Endothelial cell of hepatic sinusoid (primary cell): Measurements from ENCODE around the gene LRP5.
"Not testable (repeated sequence)": the region's sequence is repeated elsewhere in the genome, so short reads cannot be mapped to it uniquely, and the experiment has no call there.

Experiments used
- in situ Hi-C: cut with HindIII; loops from 2 replicates; pipeline ENCODE4 v1.10.0; 2017; ENCODE audit warnings: low sequenced_read_pairs

The LRP5 gene

GRCh38 chr11:68457898-68458249 lies 145.5 kb downstream of the LRP5 start:
- in situ Hi-C loops: no loop called here

GRCh38 chr11:68458340-68458739 lies 145.9 kb downstream of the LRP5 start:
- in situ Hi-C loops: not testable (repeated sequence)

GRCh38 chr11:68459886-68460740 lies 147.7 kb downstream of the LRP5 start:
- in situ Hi-C loops: loop anchor here (10.0 kb wide), 1 partner anchor 55 kb away; no protein-coding TSS in a partner anchor

- in situ Hi-C loops: loop anchor here (10.0 kb wide), 1 partner anchor 54 kb away; no protein-coding TSS in a partner anchor
These were observed 148.6 kb downstream of the LRP5 start, which contains the start of gene PPP6R3 for GRCh38 chr11:68460741-68461574. Gene PPP6R3, plus strand, starts transcription at chr11:68460752. Its CDS starts 76,913 bp downstream, at chr11:68537665.

GRCh38 chr11:68461575-68461917 lies 149.2 kb downstream of the LRP5 start:
- in situ Hi-C loops: loop anchor here (10.0 kb wide), 1 partner anchor 53 kb away; no protein-coding TSS in a partner anchor

- in situ Hi-C loops: loop anchor here (10.0 kb wide), 1 partner anchor 51 kb away; no protein-coding TSS in a partner anchor
These were observed 151.3 kb downstream of the LRP5 start for GRCh38 chr11:68463714-68464113.

GRCh38 chr11:68467201-68467834 lies 154.9 kb downstream of the LRP5 start:
- in situ Hi-C loops: loop anchor here (10.0 kb wide), 1 partner anchor 47 kb away; no protein-coding TSS in a partner anchor

GRCh38 chr11:68468217-68468828 lies 155.9 kb downstream of the LRP5 start:
- in situ Hi-C loops: loop anchor here (10.0 kb wide), 1 partner anchor 46 kb away; no protein-coding TSS in a partner anchor

GRCh38 chr11:68469122-68469521 lies 156.7 kb downstream of the LRP5 start:
- in situ Hi-C loops: loop anchor here (10.0 kb wide), 1 partner anchor 46 kb away; no protein-coding TSS in a partner anchor

- in situ Hi-C loops: loop anchor here (10.0 kb wide), 1 partner anchor 45 kb away; no protein-coding TSS in a partner anchor
These were observed 157.3 kb downstream of the LRP5 start for GRCh38 chr11:68469642-68470041.

- in situ Hi-C loops: no loop called here
These were observed 158.0 kb downstream of the LRP5 start for GRCh38 chr11:68470304-68470811.

- in situ Hi-C loops: no loop called here
These were observed 159.3 kb downstream of the LRP5 start for GRCh38 chr11:68471360-68472340.

GRCh38 chr11:68472778-68473177 lies 160.4 kb downstream of the LRP5 start:
- in situ Hi-C loops: no loop called here

GRCh38 chr11:68473693-68474092 lies 161.3 kb downstream of the LRP5 start:
- in situ Hi-C loops: no loop called here

- in situ Hi-C loops: not testable (repeated sequence)
These were observed 163.2 kb downstream of the LRP5 start for GRCh38 chr11:68475626-68476025.

GRCh38 chr11:68479390-68479789 lies 167.0 kb downstream of the LRP5 start:
- in situ Hi-C loops: no loop called here

GRCh38 chr11:68480193-68480592 lies 167.8 kb downstream of the LRP5 start:
- in situ Hi-C loops: no loop called here

GRCh38 chr11:68480852-68481510 lies 168.6 kb downstream of the LRP5 start:
- in situ Hi-C loops: no loop called here
